ENCODE results near the gene LCNL1.
A peak's percentile ranks its signal among the peaks of the same experiment; 100 is the strongest.

LCNL1 gene

DNA sequence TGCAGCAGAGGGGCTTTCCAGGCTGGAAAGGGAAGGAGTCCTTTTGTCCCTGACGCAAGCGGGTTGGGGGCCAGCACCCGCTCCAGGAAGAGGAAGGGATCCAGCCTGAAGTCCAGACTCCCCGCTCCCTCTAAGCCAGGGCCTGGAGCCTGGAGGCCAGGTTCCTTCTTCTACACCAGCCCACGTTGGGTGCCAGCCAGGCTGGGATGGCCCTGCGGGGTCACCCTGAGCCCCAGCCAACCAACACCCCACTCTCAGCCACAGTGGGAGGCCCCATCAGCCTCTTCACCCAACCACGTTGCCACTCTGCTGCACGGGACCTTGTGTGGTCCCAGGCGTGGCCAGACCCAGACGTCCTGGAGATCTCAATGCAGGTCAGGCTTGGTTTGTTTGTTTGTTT is 50.1 kb downstream of the LCNL1 start:
- TF ChIP-seq, protein P1, sequence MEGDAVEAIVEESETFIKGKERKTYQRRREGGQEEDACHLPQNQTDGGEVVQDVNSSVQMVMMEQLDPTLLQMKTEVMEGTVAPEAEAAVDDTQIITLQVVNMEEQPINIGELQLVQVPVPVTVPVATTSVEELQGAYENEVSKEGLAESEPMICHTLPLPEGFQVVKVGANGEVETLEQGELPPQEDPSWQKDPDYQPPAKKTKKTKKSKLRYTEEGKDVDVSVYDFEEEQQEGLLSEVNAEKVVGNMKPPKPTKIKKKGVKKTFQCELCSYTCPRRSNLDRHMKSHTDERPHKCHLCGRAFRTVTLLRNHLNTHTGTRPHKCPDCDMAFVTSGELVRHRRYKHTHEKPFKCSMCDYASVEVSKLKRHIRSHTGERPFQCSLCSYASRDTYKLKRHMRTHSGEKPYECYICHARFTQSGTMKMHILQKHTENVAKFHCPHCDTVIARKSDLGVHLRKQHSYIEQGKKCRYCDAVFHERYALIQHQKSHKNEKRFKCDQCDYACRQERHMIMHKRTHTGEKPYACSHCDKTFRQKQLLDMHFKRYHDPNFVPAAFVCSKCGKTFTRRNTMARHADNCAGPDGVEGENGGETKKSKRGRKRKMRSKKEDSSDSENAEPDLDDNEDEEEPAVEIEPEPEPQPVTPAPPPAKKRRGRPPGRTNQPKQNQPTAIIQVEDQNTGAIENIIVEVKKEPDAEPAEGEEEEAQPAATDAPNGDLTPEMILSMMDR (IDR thresholded peaks at IDR 0.05), result no peak

DNA sequence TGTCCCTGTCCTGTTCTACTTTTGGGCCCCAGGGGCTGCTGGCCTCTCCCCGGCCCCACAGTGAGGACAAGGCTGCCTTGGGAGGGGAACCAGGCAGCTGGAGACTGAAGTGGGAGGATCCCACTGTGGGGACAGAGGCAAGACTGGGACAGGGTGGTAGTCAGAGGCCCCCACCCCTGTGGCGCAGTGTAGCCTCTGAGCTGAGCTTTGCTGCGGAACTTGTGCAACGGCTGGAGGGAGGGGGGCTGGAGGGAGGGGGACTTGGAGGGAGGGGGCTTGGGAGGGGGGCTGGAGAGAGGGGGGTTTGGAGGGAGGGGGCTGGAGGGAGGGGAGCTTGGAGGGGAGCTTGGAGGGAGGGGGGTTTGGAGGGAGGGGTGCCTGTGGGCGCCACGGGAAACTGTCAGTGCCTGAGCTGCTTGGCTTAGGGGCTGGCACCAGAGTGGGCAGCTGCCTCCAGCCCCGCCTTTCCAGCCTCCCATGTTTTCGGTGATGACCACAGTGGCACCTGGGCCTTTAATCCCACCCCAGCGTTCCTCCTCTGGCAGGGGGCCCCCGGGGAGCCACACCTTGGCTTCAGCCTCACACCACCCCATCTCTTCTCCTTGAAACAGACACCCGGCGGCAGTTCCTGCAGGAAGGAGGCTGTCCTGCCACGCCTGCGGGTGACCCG is 51.4 kb downstream of the LCNL1 start:
- TF ChIP-seq, protein P1 (IDR thresholded peaks at IDR 0.05), result no peak

DNA sequence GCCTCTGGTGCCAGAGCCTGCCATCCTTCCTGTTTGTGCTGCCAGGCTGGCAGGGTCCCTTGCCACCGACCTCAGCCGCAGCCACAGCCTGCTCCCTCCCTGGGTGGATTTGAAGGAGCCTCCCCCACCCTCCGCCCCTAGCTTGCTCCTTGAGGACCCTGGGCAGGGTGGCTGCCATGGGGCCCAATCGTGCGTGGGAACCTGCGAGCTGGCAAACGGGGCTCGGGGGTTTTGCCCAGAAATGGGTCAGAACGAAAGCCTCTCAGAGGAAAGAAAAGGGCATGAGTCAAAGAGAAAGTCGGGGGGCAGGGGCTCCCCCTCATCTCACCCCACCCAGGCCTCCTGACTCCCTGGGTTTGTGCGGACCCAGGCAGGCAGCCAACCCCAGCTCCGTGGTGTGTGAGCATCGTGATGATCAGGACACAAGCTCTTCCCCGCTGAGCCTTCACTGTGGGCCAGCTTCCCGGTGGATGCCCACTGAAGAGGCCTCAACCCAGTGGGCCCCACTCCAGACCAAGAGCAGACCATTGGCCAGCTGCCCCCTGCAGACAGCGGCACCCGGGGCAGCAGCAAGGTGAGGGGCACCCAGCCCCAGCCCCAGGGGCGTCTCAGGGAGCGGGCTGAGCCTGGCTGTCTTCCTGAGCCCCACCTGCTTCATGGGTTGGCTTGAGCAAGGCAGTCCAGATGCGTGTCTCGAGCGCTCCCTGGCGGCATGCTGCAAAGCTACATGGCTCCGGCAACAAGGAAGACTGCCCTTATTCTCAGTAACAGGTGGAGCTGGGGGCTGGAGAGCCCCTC is 52.1 kb downstream of the LCNL1 start:
- TF ChIP-seq, protein P1 (IDR thresholded peaks at IDR 0.05), result peak; percentile 92
